Right lobe of liver (tissue), 4 donors: ENCODE measurements around the gene CCDC150.

ENCODE experiments used
- POLR2A ChIP-seq: fragments of 450-650 bp; IDR thresholded peaks from one replicate; pipeline ENCODE4 v1.6.1; 2017; ENCODE audit warnings: antibody characterized with exemption, mild to moderate bottlenecking
- TF ChIP-seq, protein P1 (sequence below), 4 donors: fragments of 200-600 bp in 3 of 4; fragments of 450-650 bp in 1 of 4; IDR thresholded peaks; one replicate each; pipeline versions ENCODE4 v1.5.1 to v1.8.0; 2016 to 2022; ENCODE audit warnings: antibody characterized with exemption in 4 of 4, mild to moderate bottlenecking in 2 of 4
- donor health status: DM: no; HTN: no; CAD: no.
- donor health status: DM: no; HTN: no; CAD: no.
- donor health status: DM: no; HTN: yes; CAD: no.

GRCh38 chr2:196677404-196677803 is 37.9 kb downstream of the CCDC150 start:
- no peak for TF ChIP-seq POLR2A
- TF ChIP-seq, protein P1, sequence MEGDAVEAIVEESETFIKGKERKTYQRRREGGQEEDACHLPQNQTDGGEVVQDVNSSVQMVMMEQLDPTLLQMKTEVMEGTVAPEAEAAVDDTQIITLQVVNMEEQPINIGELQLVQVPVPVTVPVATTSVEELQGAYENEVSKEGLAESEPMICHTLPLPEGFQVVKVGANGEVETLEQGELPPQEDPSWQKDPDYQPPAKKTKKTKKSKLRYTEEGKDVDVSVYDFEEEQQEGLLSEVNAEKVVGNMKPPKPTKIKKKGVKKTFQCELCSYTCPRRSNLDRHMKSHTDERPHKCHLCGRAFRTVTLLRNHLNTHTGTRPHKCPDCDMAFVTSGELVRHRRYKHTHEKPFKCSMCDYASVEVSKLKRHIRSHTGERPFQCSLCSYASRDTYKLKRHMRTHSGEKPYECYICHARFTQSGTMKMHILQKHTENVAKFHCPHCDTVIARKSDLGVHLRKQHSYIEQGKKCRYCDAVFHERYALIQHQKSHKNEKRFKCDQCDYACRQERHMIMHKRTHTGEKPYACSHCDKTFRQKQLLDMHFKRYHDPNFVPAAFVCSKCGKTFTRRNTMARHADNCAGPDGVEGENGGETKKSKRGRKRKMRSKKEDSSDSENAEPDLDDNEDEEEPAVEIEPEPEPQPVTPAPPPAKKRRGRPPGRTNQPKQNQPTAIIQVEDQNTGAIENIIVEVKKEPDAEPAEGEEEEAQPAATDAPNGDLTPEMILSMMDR (IDR thresholded peaks at IDR 0.05): no peak
